ENCODE results near the gene ST6GALNAC4.

ST6GALNAC4 gene

DNA sequence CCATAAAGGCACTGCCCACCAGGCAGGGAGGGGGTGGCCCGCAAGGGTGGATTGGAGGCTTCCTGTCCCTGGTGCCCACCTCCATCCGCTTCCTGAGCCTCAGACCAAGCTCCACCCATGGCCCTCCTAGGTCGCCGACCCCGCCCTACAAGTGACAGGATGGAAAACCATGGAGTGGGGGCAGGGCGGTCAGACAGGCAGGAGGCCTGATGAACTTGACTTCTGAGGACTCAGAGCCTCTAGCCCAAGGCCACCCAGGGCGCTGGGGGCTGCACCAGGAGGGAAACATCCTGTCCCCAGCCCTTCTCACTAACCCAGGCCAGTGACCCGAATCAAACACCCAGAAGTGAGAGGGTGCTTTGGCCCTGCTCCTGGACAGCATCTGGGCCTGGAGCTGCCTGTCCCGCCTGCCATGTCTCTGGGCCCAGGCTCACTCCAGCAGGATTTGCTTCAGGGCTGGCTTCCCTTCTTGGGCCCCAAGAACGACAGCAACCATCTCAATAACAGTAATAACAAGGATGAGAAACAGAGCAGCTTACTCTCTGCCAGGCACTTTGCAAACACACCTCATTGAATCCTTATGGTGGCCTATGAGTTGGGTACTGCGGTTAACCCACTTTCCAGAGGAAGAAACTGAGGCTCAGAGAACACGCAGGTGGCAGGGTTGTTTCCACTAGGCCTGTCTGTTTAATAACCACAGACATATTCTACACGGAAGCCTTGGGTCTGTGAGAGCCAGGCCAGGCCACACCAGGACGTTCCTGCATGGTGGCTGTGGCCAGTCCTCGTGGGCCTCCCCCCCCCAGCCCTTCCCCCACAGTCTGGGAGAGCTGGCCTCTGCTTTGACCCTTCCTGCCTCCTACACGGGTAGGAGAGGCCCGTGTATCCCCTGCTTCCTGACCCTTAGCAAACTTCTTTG is 13.0 kb downstream of the ST6GALNAC4 start:
- TF ChIP-seq REST (IDR thresholded peaks at IDR 0.05; ENCODE audit: insufficient read depth in 1 of 2, low read depth in 2 of 2, low read length in 2 of 2) (no peak), SIN3A (IDR thresholded peaks at IDR 0.05; ENCODE audit: borderline replicate concordance, insufficient read depth, low read length) (no peak), FOXP2 (optimal IDR thresholded peaks at IDR 0.05; ENCODE audit: borderline replicate concordance, extremely low read depth, extremely low read length, insufficient read depth) (no peak), POLR2AphosphoS5 (IDR thresholded peaks at IDR 0.05; ENCODE audit: low read depth, low read length) (no peak), TAF1 (IDR thresholded peaks at IDR 0.05; ENCODE audit: borderline replicate concordance, insufficient read depth, low read length) (no peak)

- TF ChIP-seq FOXP2 (optimal IDR thresholded peaks at IDR 0.05; ENCODE audit: borderline replicate concordance, extremely low read depth, extremely low read length, insufficient read depth) (no peak), TAF1 (IDR thresholded peaks at IDR 0.05; ENCODE audit: borderline replicate concordance, insufficient read depth, low read length) (0 out of 2 replicates have a peak, but pooled peaks have one; percentile 11)
Observed at GRCh38 chr9:127899128-127899943, 17.5 kb downstream of the ST6GALNAC4 start, which contains the start of gene ST6GALNAC6. ST6GALNAC6 (minus strand) TSS chr9:127899603; CDS start chr9:127897981, 1,622 bp downstream.

DNA sequence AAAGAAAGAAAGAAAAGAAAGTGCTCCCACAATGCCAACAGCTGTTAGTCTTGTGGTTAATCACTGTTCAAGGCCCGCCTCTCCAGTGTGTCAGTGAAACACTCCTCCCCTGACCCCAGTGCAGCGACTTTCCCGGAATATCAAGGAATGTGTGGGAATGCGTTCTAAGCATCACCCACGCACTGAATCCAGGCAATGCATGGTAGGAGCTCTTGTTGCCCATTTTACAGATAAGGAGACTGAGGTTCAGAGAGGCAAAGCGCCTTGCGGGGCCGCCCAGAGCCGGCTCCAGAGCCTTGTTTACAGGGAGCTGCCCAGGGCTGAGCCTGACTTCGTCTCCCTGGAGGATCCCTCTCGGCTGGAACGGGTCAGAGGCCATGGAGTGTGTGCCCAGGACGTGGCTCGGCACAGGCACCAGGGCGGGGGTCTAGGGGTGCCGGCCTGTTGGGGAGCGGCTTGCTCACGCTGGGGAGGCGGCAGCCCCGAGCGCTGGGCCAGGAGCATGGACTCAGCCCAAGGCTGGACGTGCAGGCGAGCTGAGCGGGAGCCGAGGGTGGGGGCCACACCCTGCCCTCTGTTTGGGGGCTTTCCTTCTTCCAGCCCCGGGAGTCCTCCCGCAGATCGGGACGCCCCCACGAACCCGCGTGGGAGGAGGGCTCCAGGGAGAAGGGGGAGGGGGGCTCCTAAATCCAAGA is 18.3 kb downstream of the ST6GALNAC4 start:
- no peak for TF ChIP-seq REST (IDR thresholded peaks at IDR 0.05; ENCODE audit: insufficient read depth in 1 of 2, low read depth in 2 of 2, low read length in 2 of 2)
- no peak for TF ChIP-seq POLR2AphosphoS5 (IDR thresholded peaks at IDR 0.05; ENCODE audit: low read depth, low read length)
- TF ChIP-seq TAF1 (IDR thresholded peaks at IDR 0.05; ENCODE audit: borderline replicate concordance, insufficient read depth, low read length), result no peak
- no peak for TF ChIP-seq SIN3A (IDR thresholded peaks at IDR 0.05; ENCODE audit: borderline replicate concordance, insufficient read depth, low read length)
- TF ChIP-seq FOXP2 (optimal IDR thresholded peaks at IDR 0.05; ENCODE audit: borderline replicate concordance, extremely low read depth, extremely low read length, insufficient read depth), result no peak

DNA sequence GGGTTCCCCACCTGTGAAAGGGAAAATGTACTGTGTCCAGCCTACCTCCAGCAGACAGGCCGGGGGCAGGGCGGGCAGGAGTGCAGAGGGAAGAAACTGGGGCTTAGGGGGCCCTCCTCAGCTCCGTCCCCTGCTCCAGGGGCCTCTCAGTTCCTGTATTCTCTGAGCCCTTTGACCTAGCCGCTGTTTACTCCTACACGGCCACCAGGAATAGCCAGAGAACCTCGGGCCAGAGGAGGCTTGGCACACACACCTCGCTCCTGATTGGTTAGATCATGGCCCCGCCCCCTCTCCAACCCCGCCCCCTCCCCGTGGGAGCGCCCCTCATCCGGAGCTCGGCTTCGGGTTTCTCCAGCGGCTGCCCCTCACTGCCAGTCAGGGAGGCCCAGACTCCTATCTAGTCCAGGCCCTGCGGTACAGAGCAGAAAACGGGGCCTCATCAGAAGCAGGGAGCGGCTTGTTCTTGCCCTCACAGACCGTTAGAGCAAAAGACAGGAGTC is 19.6 kb downstream of the ST6GALNAC4 start:
- 0 out of 2 replicates have a peak, but pooled peaks have one; percentile 69 for TF ChIP-seq SIN3A (IDR thresholded peaks at IDR 0.05; ENCODE audit: borderline replicate concordance, insufficient read depth, low read length)
- no peak for TF ChIP-seq REST (IDR thresholded peaks at IDR 0.05; ENCODE audit: insufficient read depth in 1 of 2, low read depth in 2 of 2, low read length in 2 of 2)
- TF ChIP-seq POLR2AphosphoS5 (IDR thresholded peaks at IDR 0.05; ENCODE audit: low read depth, low read length), result peak; percentile 42; the same call in 1 of the 2 replicates
- no peak for TF ChIP-seq TAF1 (IDR thresholded peaks at IDR 0.05; ENCODE audit: borderline replicate concordance, insufficient read depth, low read length)
- no peak for TF ChIP-seq FOXP2 (optimal IDR thresholded peaks at IDR 0.05; ENCODE audit: borderline replicate concordance, extremely low read depth, extremely low read length, insufficient read depth)

Data from PFSK-1 (cell line).